ENCODE results near the gene RYR1. TPM values are rescaled to one million over a fixed set of nuclear protein-coding genes. Genes with fewer than 3 reads are reported as not detected.

Gene RYR1
- total and polyA plus RNA-seq, 10 of the 15 experiments (the other 5 are each of a cell fraction or from before 2014, with no cell fraction given), result under 0.01 to 0.32 (median 0.07) TPM; not detected in 1

GRCh38 chr19:38412491-38412890, 21.0 kb upstream of the RYR1 start (continued):
- no peak for TF ChIP-seq FOS (IDR thresholded peaks at IDR 0.05; ENCODE audit: borderline replicate concordance, extremely low read depth, insufficient read length)
- no peak for TF ChIP-seq CHD1 (IDR thresholded peaks at IDR 0.05; ENCODE audit: low read depth, low read length)
- no peak for TF ChIP-seq SUPT20H (IDR thresholded peaks at IDR 0.05; ENCODE audit: borderline replicate concordance, control insufficient read depth, low read depth, low read length)
- TF ChIP-seq YY1 (IDR thresholded peaks at IDR 0.05; ENCODE audit: low read depth, low read length), result no peak
- TF ChIP-seq TARDBP (IDR thresholded peaks at IDR 0.05; ENCODE audit: borderline replicate concordance), result no peak

DNA sequence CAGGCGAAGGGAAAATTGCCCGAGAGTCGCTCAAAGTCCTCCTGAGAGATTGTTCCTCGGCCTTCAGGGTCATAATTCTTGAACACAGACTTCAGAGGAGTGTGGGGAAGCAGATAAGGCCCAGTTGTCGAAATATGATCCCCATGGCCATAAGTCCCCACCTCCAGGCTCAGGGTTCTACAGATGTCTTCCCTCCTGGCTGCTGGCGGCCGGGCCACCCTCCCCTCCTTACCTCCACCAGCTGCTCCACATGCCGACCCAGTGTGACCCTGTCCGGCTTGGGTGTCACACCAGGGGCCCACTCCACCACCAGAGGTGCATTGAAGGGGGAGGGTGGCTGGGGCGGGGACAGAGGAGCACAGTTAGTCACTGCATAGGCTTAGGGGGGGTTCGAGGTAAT, 20.5 kb upstream of the RYR1 start:
- peaks cover 7% of the 10 kb centered on the region for H3K4me1 ChIP-seq (ENCODE audit: control insufficient read depth, insufficient read depth, low read length)
- H3K4me3 ChIP-seq, result no peak overlapping the region
- ATAC-seq (no peak), FAIRE-seq (no peak), DNase-seq (ENCODE audit: low read depth, low spot score) (no peak)
- H2AFZ ChIP-seq (ENCODE audit: control insufficient read depth, low read depth, low read length), result no peak overlapping the region
- in situ Hi-C loops (cut with MboI), result loop anchor here (25.0 kb wide), 1 partner anchor 224 kb away; the partner anchor contains the start of gene ACTN4
- no peaks in the 10 kb centered on the region for H3K79me2 ChIP-seq (ENCODE audit: control insufficient read depth, insufficient read depth, low read length)
- H3K27ac ChIP-seq (ENCODE audit: control insufficient read depth, insufficient read depth), result no peak overlapping the region
- H3K27me3 ChIP-seq (replicated peaks in 1 of 2; ENCODE audit: control insufficient read depth in 2 of 2, insufficient read depth in 2 of 2, low read length in 1 of 2), result no peaks in the 10 kb centered on the region
- whole genome bisulfite sequencing (ENCODE audit: insufficient coverage, insufficient replicate concordance, low lambda C conversion rate, missing lambda C conversion rate), result 65% methylated on average over 11 of the region's 11 CpGs
- H3K9ac ChIP-seq (ENCODE audit: control insufficient read depth, insufficient read depth, low read length), result no peak overlapping the region
- intact Hi-C loops (cut with micrococcal nuclease; ENCODE audit: unreplicated experiment), result no loop called here
- no peak overlapping the region for H3K4me2 ChIP-seq (ENCODE audit: control insufficient read depth, insufficient read depth)
- H3K9me3 ChIP-seq (replicated peaks; ENCODE audit: control insufficient read depth, insufficient read depth, low read length), result no peaks in the 10 kb centered on the region
- no peaks in the 10 kb centered on the region for H3K36me3 ChIP-seq (ENCODE audit: control insufficient read depth in 2 of 2, insufficient read depth in 2 of 2, low read length in 1 of 2)
- CTCF ChIA-PET, result interaction anchor here (0.6 to 1.9 kb wide), 2 partner anchors 10 to 353 kb away, joined by 4 to 7 read pairs; partner anchors contain the start of gene FAM98C
- POLR2A ChIA-PET, result no interaction called here
- SMC1A ChIA-PET (ENCODE audit: uncharacterized antibody, unreplicated experiment), result no interaction called here
- H4K20me1 ChIP-seq (ENCODE audit: control insufficient read depth, insufficient read depth), result no peaks in the 10 kb centered on the region
- RAD21 ChIA-PET (ENCODE audit: unreplicated experiment), result interaction anchor here (0.6 to 1.8 kb wide), 2 partner anchors 10 to 14 kb away, joined by 3 to 8 read pairs; partner anchors contain the start of gene FAM98C
- no TSS peak for BruUV-seq (replicated peaks)
- TF ChIP-seq POLR2AphosphoS5 (IDR thresholded peaks at IDR 0.05; ENCODE audit: low read length) (no peak), ETV6 (conservative IDR thresholded peaks at IDR 0.05 in 1 of 2, IDR thresholded peaks at IDR 0.05 in 1 of 2; ENCODE audit: borderline replicate concordance in 1 of 2, low read depth in 1 of 2) (no peak), SUZ12 (IDR thresholded peaks at IDR 0.05; ENCODE audit: unreplicated experiment) (no peak), BCL11A (IDR thresholded peaks at IDR 0.05; ENCODE audit: low read depth, low read length) (no peak), IKZF2 (IDR thresholded peaks at IDR 0.05) (no peak), YBX1 (IDR thresholded peaks at IDR 0.05) (no peak), TBL1XR1 (IDR thresholded peaks at IDR 0.05; ENCODE audit: low read depth, low read length) (no peak), ZNF24 (IDR thresholded peaks at IDR 0.05) (no peak), FOXM1 (IDR thresholded peaks at IDR 0.05; ENCODE audit: low read depth, low read length) (no peak), ZZZ3 (IDR thresholded peaks at IDR 0.05; ENCODE audit: control insufficient read depth, insufficient read length, low read depth) (no peak), CHD4 (IDR thresholded peaks at IDR 0.05) (no peak)
- TF ChIP-seq, protein P1, sequence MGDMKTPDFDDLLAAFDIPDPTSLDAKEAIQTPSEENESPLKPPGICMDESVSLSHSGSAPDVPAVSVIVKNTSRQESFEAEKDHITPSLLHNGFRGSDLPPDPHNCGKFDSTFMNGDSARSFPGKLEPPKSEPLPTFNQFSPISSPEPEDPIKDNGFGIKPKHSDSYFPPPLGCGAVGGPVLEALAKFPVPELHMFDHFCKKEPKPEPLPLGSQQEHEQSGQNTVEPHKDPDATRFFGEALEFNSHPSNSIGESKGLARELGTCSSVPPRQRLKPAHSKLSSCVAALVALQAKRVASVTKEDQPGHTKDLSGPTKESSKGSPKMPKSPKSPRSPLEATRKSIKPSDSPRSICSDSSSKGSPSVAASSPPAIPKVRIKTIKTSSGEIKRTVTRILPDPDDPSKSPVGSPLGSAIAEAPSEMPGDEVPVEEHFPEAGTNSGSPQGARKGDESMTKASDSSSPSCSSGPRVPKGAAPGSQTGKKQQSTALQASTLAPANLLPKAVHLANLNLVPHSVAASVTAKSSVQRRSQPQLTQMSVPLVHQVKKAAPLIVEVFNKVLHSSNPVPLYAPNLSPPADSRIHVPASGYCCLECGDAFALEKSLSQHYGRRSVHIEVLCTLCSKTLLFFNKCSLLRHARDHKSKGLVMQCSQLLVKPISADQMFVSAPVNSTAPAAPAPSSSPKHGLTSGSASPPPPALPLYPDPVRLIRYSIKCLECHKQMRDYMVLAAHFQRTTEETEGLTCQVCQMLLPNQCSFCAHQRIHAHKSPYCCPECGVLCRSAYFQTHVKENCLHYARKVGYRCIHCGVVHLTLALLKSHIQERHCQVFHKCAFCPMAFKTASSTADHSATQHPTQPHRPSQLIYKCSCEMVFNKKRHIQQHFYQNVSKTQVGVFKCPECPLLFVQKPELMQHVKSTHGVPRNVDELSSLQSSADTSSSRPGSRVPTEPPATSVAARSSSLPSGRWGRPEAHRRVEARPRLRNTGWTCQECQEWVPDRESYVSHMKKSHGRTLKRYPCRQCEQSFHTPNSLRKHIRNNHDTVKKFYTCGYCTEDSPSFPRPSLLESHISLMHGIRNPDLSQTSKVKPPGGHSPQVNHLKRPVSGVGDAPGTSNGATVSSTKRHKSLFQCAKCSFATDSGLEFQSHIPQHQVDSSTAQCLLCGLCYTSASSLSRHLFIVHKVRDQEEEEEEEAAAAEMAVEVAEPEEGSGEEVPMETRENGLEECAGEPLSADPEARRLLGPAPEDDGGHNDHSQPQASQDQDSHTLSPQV (IDR thresholded peaks at IDR 0.05), result no peak
